ENCODE data around the gene RIT2.
"Not testable (repeated sequence)": the region's sequence is repeated elsewhere in the genome, so short reads cannot be mapped to it uniquely, and the experiment has no call there.

RIT2 gene

GRCh38 chr18:42813570-42813969 lies 301.9 kb downstream of the RIT2 start:
- Histone ChIP-seq H3K27ac (no peak overlapping the region), H3K27me3 (ENCODE audit: insufficient read depth, low read depth) (no peaks in the 10 kb centered on the region), H3K9ac (no peak overlapping the region), H3K79me2 (ENCODE audit: insufficient read depth, low read depth) (no peaks in the 10 kb centered on the region), H3K4me2 (no peak overlapping the region), H4K20me1 (ENCODE audit: insufficient read depth) (no peaks in the 10 kb centered on the region), H3K36me3 (ENCODE audit: insufficient read depth) (no peaks in the 10 kb centered on the region), H3K4me1 (ENCODE audit: low read depth, poor library complexity, severe bottlenecking) (no peaks in the 10 kb centered on the region), H3K4me3 (IDR thresholded peaks at IDR 0.05; ENCODE audit: insufficient read depth, low read depth, low read length) (no peak overlapping the region), H2AFZ (ENCODE audit: low read depth) (no peak overlapping the region)
- no peak for TF ChIP-seq CTCF (conservative IDR thresholded peaks at IDR 0.05; ENCODE audit: low read depth, low read length)

- no peaks in the 10 kb centered on the region for H3K36me3 ChIP-seq (ENCODE audit: insufficient read depth)
- H2AFZ ChIP-seq (ENCODE audit: low read depth), result no peak overlapping the region
- no peaks in the 10 kb centered on the region for H3K79me2 ChIP-seq (ENCODE audit: insufficient read depth, low read depth)
- H4K20me1 ChIP-seq (ENCODE audit: insufficient read depth), result no peaks in the 10 kb centered on the region
- no peak overlapping the region for H3K9ac ChIP-seq
- no peaks in the 10 kb centered on the region for H3K4me1 ChIP-seq (ENCODE audit: low read depth, poor library complexity, severe bottlenecking)
- no peak for TF ChIP-seq CTCF (conservative IDR thresholded peaks at IDR 0.05; ENCODE audit: low read depth, low read length)
- H3K4me3 ChIP-seq (IDR thresholded peaks at IDR 0.05; ENCODE audit: insufficient read depth, low read depth, low read length), result no peak overlapping the region
- no peaks in the 10 kb centered on the region for H3K27me3 ChIP-seq (ENCODE audit: insufficient read depth, low read depth)
- no peak overlapping the region for H3K27ac ChIP-seq
- H3K4me2 ChIP-seq, result no peak overlapping the region
Observed at GRCh38 chr18:42807887-42808286, 307.6 kb downstream of the RIT2 start.

GRCh38 chr18:42801706-42802105 lies 313.8 kb downstream of the RIT2 start:
- Histone ChIP-seq H4K20me1 (ENCODE audit: insufficient read depth) (no peaks in the 10 kb centered on the region), H3K9ac (no peak overlapping the region), H2AFZ (ENCODE audit: low read depth) (no peak overlapping the region), H3K79me2 (ENCODE audit: insufficient read depth, low read depth) (no peaks in the 10 kb centered on the region), H3K27me3 (ENCODE audit: insufficient read depth, low read depth) (no peaks in the 10 kb centered on the region), H3K36me3 (ENCODE audit: insufficient read depth) (no peaks in the 10 kb centered on the region), H3K4me1 (ENCODE audit: low read depth, poor library complexity, severe bottlenecking) (no peaks in the 10 kb centered on the region), H3K4me2 (no peak overlapping the region), H3K4me3 (IDR thresholded peaks at IDR 0.05; ENCODE audit: insufficient read depth, low read depth, low read length) (no peak overlapping the region), H3K27ac (no peak overlapping the region)
- TF ChIP-seq CTCF (conservative IDR thresholded peaks at IDR 0.05; ENCODE audit: low read depth, low read length), result no peak

GRCh38 chr18:42798606-42799170 lies 316.8 kb downstream of the RIT2 start:
- no peak overlapping the region for H2AFZ ChIP-seq (ENCODE audit: low read depth)
- H3K27ac ChIP-seq, result no peak overlapping the region
- no peak overlapping the region for H3K9ac ChIP-seq
- no peak overlapping the region for H3K4me3 ChIP-seq (IDR thresholded peaks at IDR 0.05; ENCODE audit: insufficient read depth, low read depth, low read length)
- no peak overlapping the region for H3K4me2 ChIP-seq
- no peaks in the 10 kb centered on the region for H3K79me2 ChIP-seq (ENCODE audit: insufficient read depth, low read depth)
- TF ChIP-seq CTCF (conservative IDR thresholded peaks at IDR 0.05; ENCODE audit: low read depth, low read length), result no peak
- H3K4me1 ChIP-seq (ENCODE audit: low read depth, poor library complexity, severe bottlenecking), result no peaks in the 10 kb centered on the region
- H3K27me3 ChIP-seq (ENCODE audit: insufficient read depth, low read depth), result no peaks in the 10 kb centered on the region
- H4K20me1 ChIP-seq (ENCODE audit: insufficient read depth), result no peaks in the 10 kb centered on the region
- no peaks in the 10 kb centered on the region for H3K36me3 ChIP-seq (ENCODE audit: insufficient read depth)

- not testable (repeated sequence) for H3K36me3 ChIP-seq (ENCODE audit: insufficient read depth); H3K9ac ChIP-seq; H3K4me2 ChIP-seq; H3K27me3 ChIP-seq (ENCODE audit: insufficient read depth, low read depth); H3K4me3 ChIP-seq (IDR thresholded peaks at IDR 0.05; ENCODE audit: insufficient read depth, low read depth, low read length); H3K27ac ChIP-seq; H4K20me1 ChIP-seq (ENCODE audit: insufficient read depth); H3K4me1 ChIP-seq (ENCODE audit: low read depth, poor library complexity, severe bottlenecking); H3K79me2 ChIP-seq (ENCODE audit: insufficient read depth, low read depth); H2AFZ ChIP-seq (ENCODE audit: low read depth)
Observed at GRCh38 chr18:42795213-42795789, 320.2 kb downstream of the RIT2 start.

Data from KMS-11 (cell line).